Caco-2 (cell line): ENCODE measurements around the gene CMYA5. TPM values are rescaled to one million over a fixed set of nuclear protein-coding genes. Genes with fewer than 3 reads are reported as not detected.

ENCODE experiments used
- BruUV-seq: library from RNA; stranded (reverse); fragments of 400-500 nt; replicated peaks from 2 replicates; lab custom pipeline; 2021; lab: Mats Ljungman, UMichigan
- CTCF ChIA-PET: fragments of 300-600 bp; sonication (Branson Sonifier 250); formaldehyde crosslinking; loops from one replicate; lab custom pipeline; 2022; ENCODE audit warnings: antibody characterized with exemption; lab: Charles Lee
- POLR2A ChIA-PET: fragments of 300-600 bp; sonication (Branson Sonifier 250); formaldehyde crosslinking; loops from one replicate; lab custom pipeline; 2022; ENCODE audit warnings: antibody characterized with exemption; lab: Charles Lee
- DNase-seq, 2 experiments: peaks; one replicate each; pipeline versions ENCODE4 v3.0.0 to v3.0.0-alpha.2; 2020 to 2022
- H3K27me3 ChIP-seq: replicated peaks from 2 replicates; pipeline ENCODE4 v1.6.0; 2011; ENCODE audit warnings: low read length; ENCODE audit not compliant: control insufficient read depth, insufficient read depth
- H3K36me3 ChIP-seq: 2 replicates; pipeline ENCODE4 v1.5.1; 2011; ENCODE audit warnings: low read length; ENCODE audit not compliant: control insufficient read depth, insufficient read depth
- H3K4me1 ChIP-seq: fragments of 250-450 bp; sonication (Bioruptor Pico); 2 replicates; pipeline ENCODE4 v1.5.1; 2020; ENCODE audit warnings: mild to moderate bottlenecking
- H3K4me3 ChIP-seq: 2 replicates; pipeline ENCODE4 v1.5.1; 2011; ENCODE audit warnings: low read depth, mild to moderate bottlenecking, control low read depth, low read length
- H3K9me3 ChIP-seq: fragments of 250-450 bp; sonication (Bioruptor Pico); 2 replicates; pipeline ENCODE4 v1.5.1; 2020; ENCODE audit warnings: mild to moderate bottlenecking, moderate library complexity
- H3K27ac Mint-ChIP-seq: one replicate; pipeline ENCODE4 v1.8.0; 2022; ENCODE audit warnings: mixed read lengths; ENCODE audit not compliant: unreplicated experiment
- H3K27me3 Mint-ChIP-seq: one replicate; pipeline ENCODE4 v1.8.0; 2022; ENCODE audit warnings: mixed read lengths; ENCODE audit not compliant: insufficient read depth, unreplicated experiment
- H3K36me3 Mint-ChIP-seq: one replicate; pipeline ENCODE4 v1.8.0; 2022; ENCODE audit warnings: mild to moderate bottlenecking, mixed read lengths; ENCODE audit not compliant: insufficient read depth, unreplicated experiment
- H3K4me1 Mint-ChIP-seq: one replicate; pipeline ENCODE4 v1.8.0; 2022; ENCODE audit warnings: low read depth, mixed read lengths; ENCODE audit not compliant: unreplicated experiment
- H3K4me3 Mint-ChIP-seq: one replicate; pipeline ENCODE4 v1.8.0; 2022; ENCODE audit warnings: mild to moderate bottlenecking, moderate library complexity, mixed read lengths; ENCODE audit not compliant: unreplicated experiment
- H3K9me3 Mint-ChIP-seq: one replicate; pipeline ENCODE4 v1.8.0; 2022; ENCODE audit warnings: mixed read lengths; ENCODE audit not compliant: unreplicated experiment
- intact Hi-C: fragments of 100-400 bp; cut with micrococcal nuclease; formaldehyde crosslinking; loops from one replicate; pipeline ENCODE4 v1.10.0; 2022; ENCODE audit not compliant: unreplicated experiment
- total RNA-seq: library from RNA; stranded (reverse); gene quantifications from 2 replicates; pipeline ENCODE4 v1.2.3, GENCODE V29; 2022
- TF ChIP-seq, protein P1 (sequence below), 2 experiments: fragments of 200-600 bp in 1 of 2; IDR thresholded peaks; 1 replicate in 1 of 2; 2 replicates in 1 of 2; pipeline versions ENCODE4 v1.5.1 to v1.8.0; 2011 to 2022; ENCODE audit warnings: antibody characterized with exemption in 1 of 2, control low read depth in 1 of 2, inconsistent platforms in 1 of 2, low read depth in 1 of 2, low read length in 1 of 2, mild to moderate bottlenecking in 1 of 2, moderate library complexity in 1 of 2; ENCODE audit not compliant: insufficient read depth in 1 of 2, severe bottlenecking in 1 of 2, unreplicated experiment in 1 of 2

CMYA5 gene
- total RNA-seq, 1 experiment from 2014 or later = 0.39 TPM

DNA sequence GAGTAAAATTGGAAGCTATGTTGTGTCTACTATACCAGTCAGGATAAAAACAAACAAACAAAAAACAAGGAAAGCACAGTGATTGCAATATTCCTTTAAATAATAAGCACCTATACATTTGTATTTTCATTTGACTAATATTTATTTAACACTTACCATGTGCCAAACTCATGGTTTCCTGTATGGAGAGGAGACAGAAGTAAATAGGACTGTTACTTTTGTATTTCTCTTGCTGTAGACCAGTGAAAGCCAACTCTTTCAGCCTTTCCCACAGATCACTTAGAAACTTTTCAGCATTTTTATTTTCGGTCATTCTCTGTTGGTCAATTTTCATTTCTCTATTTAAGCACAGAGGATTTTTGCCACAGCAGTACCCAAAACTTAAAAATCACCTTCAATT is 4.5 kb downstream of the CMYA5 start:
- Mint-ChIP-seq H3K4me1 (peaks cover 11% of the 10 kb centered on the region), H3K9me3 (no peaks in the 10 kb centered on the region), H3K4me3 (no peak overlapping the region), H3K36me3 (no peaks in the 10 kb centered on the region), H3K27ac (no peak overlapping the region), H3K27me3 (no peaks in the 10 kb centered on the region)
- TF ChIP-seq, protein P1, sequence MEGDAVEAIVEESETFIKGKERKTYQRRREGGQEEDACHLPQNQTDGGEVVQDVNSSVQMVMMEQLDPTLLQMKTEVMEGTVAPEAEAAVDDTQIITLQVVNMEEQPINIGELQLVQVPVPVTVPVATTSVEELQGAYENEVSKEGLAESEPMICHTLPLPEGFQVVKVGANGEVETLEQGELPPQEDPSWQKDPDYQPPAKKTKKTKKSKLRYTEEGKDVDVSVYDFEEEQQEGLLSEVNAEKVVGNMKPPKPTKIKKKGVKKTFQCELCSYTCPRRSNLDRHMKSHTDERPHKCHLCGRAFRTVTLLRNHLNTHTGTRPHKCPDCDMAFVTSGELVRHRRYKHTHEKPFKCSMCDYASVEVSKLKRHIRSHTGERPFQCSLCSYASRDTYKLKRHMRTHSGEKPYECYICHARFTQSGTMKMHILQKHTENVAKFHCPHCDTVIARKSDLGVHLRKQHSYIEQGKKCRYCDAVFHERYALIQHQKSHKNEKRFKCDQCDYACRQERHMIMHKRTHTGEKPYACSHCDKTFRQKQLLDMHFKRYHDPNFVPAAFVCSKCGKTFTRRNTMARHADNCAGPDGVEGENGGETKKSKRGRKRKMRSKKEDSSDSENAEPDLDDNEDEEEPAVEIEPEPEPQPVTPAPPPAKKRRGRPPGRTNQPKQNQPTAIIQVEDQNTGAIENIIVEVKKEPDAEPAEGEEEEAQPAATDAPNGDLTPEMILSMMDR (IDR thresholded peaks at IDR 0.05; ENCODE audit: insufficient read depth in 1 of 2, low read depth in 1 of 2, low read length in 1 of 2, severe bottlenecking in 1 of 2, unreplicated experiment in 1 of 2) = no peak
- Histone ChIP-seq H3K4me1 (peaks cover 11% of the 10 kb centered on the region; the same call in 1 of the 2 replicates), H3K27me3 (no peaks in the 10 kb centered on the region), H3K4me3 (no peak overlapping the region), H3K36me3 (no peaks in the 10 kb centered on the region), H3K9me3 (no peaks in the 10 kb centered on the region)
- CTCF ChIA-PET = interaction anchor here (0.7 kb wide), 1 partner anchor 21 kb away, joined by 3 read pairs; no protein-coding TSS in a partner anchor
- POLR2A ChIA-PET = no interaction called here
- intact Hi-C loops = no loop called here
- DNase-seq = no peak
- BruUV-seq = no TSS peak

GRCh38 chr5:79694652-79695051 is 5.0 kb downstream of the CMYA5 start:
- intact Hi-C loops = no loop called here
- H3K4me3 Mint-ChIP-seq = no peak overlapping the region
- BruUV-seq = no TSS peak
- TF ChIP-seq, protein P1 (IDR thresholded peaks at IDR 0.05; ENCODE audit: insufficient read depth in 1 of 2, low read depth in 1 of 2, low read length in 1 of 2, severe bottlenecking in 1 of 2, unreplicated experiment in 1 of 2) = no peak
- Histone ChIP-seq H3K27me3 (no peaks in the 10 kb centered on the region), H3K9me3 (no peaks in the 10 kb centered on the region), H3K36me3 (no peaks in the 10 kb centered on the region), H3K4me1 (peaks cover 12% of the 10 kb centered on the region; the same call in 1 of the 2 replicates), H3K4me3 (no peak overlapping the region)
- H3K4me1 Mint-ChIP-seq = peaks cover 11% of the 10 kb centered on the region
- DNase-seq = no peak
- no peak overlapping the region for H3K27ac Mint-ChIP-seq
- H3K27me3 Mint-ChIP-seq = no peaks in the 10 kb centered on the region
- no peaks in the 10 kb centered on the region for H3K36me3 Mint-ChIP-seq
- H3K9me3 Mint-ChIP-seq = no peaks in the 10 kb centered on the region
- ChIA-PET CTCF (interaction anchor here (0.7 kb wide), 1 partner anchor 21 kb away, joined by 3 read pairs; no protein-coding TSS in a partner anchor), POLR2A (no interaction called here)

- POLR2A ChIA-PET = no interaction called here
- H3K9me3 Mint-ChIP-seq = no peaks in the 10 kb centered on the region
- no peaks in the 10 kb centered on the region for H3K27me3 ChIP-seq
- no peaks in the 10 kb centered on the region for H3K36me3 Mint-ChIP-seq
- H3K4me3 ChIP-seq = no peak overlapping the region
- TF ChIP-seq, protein P1 (IDR thresholded peaks at IDR 0.05; ENCODE audit: insufficient read depth in 1 of 2, low read depth in 1 of 2, low read length in 1 of 2, severe bottlenecking in 1 of 2, unreplicated experiment in 1 of 2) = no peak
- H3K4me3 Mint-ChIP-seq = no peak overlapping the region
- H3K36me3 ChIP-seq = no peaks in the 10 kb centered on the region
- H3K4me1 ChIP-seq = peaks cover 16% of the 10 kb centered on the region; the same call in 1 of the 2 replicates
- CTCF ChIA-PET = no interaction called here
- H3K9me3 ChIP-seq = no peaks in the 10 kb centered on the region
- no peak for DNase-seq
- intact Hi-C loops = no loop called here
- no peak overlapping the region for H3K27ac Mint-ChIP-seq
- H3K4me1 Mint-ChIP-seq = peaks cover 11% of the 10 kb centered on the region
- no peaks in the 10 kb centered on the region for H3K27me3 Mint-ChIP-seq
- no TSS peak for BruUV-seq
Measured at GRCh38 chr5:79695526-79695925, 5.9 kb downstream of the CMYA5 start.
